Activated CD4-positive, CD25-positive, alpha-beta regulatory T cell (primary cell): ENCODE measurements around the gene ZNF595.
A peak's percentile ranks its signal among the peaks of the same experiment; 100 is the strongest.
"Not testable (repeated sequence)": the region's sequence is repeated elsewhere in the genome, so short reads cannot be mapped to it uniquely, and the experiment has no call there.

Source experiments
- DNase-seq, 4 experiments: peaks; one replicate each; lab custom pipeline; 2025; lab: John Stamatoyannopoulos, UW

The ZNF595 gene

GRCh38 chr4:86559-87324, 33.6 kb downstream of the ZNF595 start:
- not testable (repeated sequence) for DNase-seq

GRCh38 chr4:98386-98785, 45.3 kb downstream of the ZNF595 start:
- no peak for DNase-seq

DNA sequence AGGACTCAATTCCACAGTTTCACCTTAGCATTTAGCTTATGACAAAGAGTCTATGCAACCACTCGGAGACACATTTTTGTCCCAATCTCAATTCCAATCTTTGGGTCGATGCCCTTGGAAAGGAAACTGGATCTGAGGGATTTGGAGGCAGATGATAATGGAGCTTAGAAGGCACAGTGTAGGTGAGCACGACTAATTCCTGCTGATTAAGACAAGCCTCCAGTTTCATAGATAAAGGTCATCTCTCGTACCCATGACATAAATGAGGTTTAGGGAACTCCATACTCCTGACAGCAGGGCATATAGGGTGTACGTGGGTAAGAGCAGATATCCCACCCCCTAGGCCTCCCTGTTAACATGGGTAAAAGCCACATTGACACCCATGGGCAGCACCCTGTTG, 46.7 kb downstream of the ZNF595 start:
- DNase-seq = no peak

DNA sequence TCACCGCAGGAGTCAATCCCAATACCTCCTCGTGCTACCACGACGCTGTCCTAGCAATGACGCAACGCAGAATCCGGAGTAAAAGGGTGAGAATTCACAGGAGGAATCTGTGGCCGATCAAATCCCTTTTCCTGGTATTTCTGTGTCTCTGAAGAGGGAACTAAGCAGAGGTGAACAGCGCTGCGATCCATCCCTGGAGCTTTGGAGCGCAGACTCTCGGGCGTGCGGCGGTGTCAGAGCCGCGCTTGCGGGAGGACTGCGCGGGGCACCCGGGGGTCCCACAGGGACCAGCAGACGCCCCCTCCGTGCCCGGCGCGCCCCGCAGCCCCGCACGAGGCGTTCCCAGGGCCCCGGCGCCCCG, 53.9 kb downstream of the ZNF595 start:
- DNase-seq = no peak

DNA sequence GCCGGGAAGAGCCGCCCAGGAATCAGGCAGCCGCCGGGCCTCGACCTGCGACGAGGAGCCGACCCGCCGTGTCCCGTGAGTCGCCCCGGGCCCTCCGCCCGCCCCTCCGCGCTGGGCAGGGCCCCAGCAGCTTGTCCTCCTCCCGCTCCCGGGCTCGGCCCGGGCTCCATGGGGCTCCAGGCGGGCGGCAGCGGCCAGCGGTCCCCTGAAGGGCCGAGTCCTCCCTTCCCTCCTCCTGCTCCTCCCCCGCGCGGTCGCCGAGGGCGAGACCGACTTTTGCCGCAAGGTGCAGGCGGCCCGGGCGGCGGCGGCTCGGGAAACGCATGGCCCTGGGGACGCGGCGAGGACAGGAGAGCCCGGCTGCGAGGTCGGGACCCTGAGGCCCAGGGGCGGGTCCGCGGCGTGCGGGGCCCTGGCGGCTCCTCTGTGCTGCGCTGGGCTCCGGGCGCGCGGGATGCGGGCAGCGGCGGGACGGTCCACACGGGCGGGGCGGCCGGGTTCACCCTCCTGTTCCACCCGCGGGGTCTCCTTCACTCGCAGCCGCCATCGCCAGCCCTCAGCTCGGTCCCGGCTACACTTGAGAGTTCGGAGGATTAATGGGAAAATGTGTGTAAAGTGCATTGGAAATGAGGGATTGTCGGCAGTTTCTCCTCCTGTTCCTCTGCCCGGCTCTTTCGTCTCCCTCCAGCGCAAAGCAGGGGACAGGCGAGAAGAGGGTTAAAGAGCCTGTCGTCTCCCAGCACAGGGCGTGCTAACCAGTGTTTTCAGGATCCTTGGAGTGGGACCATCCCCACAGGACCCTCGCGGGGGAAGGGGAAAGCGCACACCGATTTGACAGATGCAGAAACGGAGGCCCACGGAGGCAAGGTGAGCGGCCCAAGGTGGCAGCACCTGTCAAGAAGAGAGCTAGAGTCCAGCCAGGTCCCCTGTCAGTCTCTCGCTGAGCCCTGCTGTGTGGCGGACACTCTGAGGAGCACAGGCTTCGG, 54.6 kb downstream of the ZNF595 start:
- DNase-seq = no peak

DNA sequence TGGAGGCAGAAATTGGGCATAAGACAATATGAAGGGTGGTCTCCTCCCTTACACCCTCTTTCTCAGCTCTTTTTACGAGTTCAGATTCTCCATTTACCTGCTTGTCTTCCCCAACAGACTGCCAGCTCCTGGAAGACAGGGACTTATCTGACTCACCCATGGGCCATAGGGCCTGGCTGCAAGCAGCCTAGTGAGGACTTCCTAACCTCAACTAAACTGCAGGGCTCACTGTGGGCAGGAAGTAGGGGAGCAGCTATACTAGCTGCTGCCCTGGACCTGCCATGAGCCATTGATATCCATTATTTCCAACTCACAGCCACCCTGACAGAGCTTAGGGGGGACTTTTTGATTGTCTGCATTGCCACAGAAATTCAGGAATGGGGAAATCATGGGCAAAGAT, 59.6 kb downstream of the ZNF595 start:
- DNase-seq = no peak

- DNase-seq = no peak
These were observed 60.6 kb downstream of the ZNF595 start for GRCh38 chr4:113732-114131.

- DNase-seq = no peak
These were observed 61.0 kb downstream of the ZNF595 start for GRCh38 chr4:114149-114548.

- no peak for DNase-seq
These were observed 63.4 kb downstream of the ZNF595 start for GRCh38 chr4:116499-116898.

- DNase-seq = no peak
These were observed 67.5 kb downstream of the ZNF595 start for GRCh38 chr4:120616-121015.

DNA sequence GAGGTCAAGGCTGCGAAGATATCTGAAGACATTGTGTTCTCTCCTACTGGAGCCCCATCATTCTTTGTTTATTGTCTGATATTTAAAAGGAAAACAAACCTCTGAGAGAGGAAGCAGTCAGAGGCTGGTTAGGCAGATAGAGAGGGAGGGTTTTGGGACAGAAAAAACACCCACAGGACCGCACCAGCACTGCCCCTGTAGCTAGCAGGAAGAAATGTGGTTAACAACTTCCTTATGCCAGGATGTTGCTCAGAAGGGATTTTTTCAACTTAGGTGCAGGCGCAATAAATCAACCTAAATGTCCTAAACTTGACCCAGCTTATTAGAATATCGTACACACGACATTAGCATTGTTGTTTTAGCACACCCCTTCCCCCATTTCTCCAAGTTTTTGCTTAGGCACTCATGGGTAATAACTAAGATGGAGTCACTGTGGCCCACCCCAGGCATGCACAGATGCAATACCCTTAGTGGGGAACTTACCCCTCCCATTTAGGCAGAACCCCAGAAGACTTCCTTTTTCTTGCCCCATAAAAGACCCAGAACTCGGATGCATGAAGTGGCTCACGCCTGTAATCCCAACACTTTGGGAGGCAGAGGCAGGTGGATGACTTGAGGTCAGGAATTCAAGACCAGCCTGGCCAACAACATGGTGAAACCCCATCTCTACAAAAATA, 68.4 kb downstream of the ZNF595 start:
- DNase-seq = no peak

GRCh38 chr4:123922-124274, 70.8 kb downstream of the ZNF595 start:
- not testable (repeated sequence) for DNase-seq

- peak; percentile 62 to 89 (median 70) for DNase-seq
These were observed 71.4 kb downstream of the ZNF595 start, which contains the start of gene ZNF718 for GRCh38 chr4:124275-125081. ZNF718 (plus strand) TSS chr4:124501; CDS start chr4:124671, 170 bp downstream.

DNA sequence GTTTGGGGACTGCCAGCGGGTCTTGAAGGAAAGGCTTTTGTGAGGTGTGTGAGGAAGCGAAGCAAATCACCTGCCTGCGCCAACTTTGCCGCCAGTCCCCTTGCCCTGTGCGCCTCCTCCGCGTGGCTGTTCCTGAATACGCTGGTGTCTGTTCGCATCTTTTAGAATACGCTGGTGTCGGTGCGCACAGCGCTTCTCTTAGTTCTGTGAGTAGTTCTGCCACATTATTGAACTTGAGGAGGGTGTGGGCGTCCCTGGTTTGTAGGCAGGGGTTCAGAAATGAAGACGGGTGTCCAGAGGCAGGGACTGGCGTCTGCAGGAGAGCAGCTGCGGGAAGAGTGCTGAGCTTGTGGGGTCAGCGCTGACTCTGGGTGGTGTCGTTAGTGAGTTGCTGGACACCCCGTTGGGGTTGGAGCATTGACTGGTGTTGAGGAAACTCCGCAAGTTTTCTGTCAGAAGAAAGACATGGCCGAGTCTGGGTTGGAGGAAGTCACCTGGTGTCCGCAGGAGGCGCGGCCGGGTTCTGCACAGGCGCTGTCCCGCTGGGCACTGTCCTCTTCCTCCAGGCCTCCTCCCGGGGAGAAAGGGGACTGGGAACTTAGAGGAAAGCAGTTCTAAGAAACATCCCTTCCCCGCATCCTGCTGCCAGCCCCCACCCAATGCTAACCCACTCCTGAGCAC, 72.1 kb downstream of the ZNF595 start:
- no peak for DNase-seq

GRCh38 chr4:125833-126232, 72.7 kb downstream of the ZNF595 start:
- no peak for DNase-seq

GRCh38 chr4:132483-132882, 79.4 kb downstream of the ZNF595 start:
- DNase-seq = no peak
